NCI-H526 (cell line): ENCODE data around the gene SLC45A3.
A peak's percentile ranks its signal among the peaks of the same experiment; 100 is the strongest.

Experiments
- DNase-seq, 2 experiments: peaks; one replicate each; lab custom pipeline; 2025; lab: John Stamatoyannopoulos, UW

SLC45A3 gene

DNA sequence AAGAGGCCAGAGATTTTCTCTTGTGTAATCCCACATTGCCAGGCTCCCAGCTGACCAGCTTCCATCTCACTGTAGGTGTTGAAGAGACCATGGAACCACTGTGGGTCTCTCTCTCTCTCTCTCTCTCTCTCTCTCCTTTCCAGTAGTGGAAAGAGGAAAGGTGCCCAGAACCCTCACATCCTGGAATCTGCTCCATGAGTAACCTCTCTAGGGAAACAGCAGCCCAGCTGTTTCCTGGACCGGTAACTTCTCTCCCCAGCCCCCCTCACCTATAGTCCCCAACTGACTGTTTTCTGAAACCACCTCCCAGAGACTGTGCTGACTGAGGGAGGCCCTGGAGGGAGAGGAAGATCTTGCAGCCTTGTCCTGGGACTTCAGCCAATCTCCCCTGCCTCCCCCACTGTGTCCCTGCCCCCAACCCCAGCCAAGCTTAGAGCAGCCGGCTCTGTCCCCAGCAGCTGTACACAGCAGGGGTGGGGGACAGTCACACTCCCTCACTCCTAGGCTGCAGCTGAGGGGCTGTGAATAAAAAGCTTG is 20.6 kb upstream of the SLC45A3 start:
- no peak for DNase-seq

DNA sequence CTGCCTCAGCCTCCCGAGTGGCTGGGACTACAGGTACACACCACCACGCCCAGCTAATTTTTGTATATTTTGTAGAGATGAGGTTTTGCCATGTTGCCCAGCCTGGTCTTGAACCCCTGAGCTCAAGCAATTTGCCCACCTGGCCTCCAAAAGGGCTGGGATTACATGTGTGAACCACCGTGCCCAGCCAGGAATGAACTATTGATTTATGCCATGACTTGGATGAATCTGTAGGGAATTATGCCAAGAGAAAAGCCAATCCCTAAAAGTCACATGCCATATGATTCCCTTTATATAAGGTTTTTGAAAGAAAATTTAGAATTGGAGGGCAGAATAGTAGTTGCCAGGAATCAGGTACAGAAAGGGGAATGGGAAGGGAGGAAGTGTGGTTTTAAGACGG is 19.1 kb upstream of the SLC45A3 start:
- no peak for DNase-seq

DNA sequence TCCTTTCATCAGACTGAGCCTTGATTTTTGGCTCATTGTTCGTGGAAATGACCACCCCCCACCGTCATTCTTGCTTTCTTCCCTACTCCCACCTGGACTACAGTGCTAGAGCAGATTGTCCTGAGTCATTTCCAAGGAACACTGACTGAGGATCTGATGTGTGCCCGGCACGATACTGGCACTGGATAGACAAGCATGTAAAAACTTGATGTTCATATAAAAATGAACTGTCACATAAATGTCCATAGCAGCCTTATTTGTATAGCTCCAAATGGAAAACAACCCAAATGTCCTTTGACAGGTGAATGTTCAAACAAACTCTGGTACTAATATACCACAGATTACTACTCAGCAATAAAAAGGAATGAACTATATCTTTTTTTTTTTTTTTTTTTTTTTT is 18.6 kb upstream of the SLC45A3 start:
- DNase-seq, result no peak

DNA sequence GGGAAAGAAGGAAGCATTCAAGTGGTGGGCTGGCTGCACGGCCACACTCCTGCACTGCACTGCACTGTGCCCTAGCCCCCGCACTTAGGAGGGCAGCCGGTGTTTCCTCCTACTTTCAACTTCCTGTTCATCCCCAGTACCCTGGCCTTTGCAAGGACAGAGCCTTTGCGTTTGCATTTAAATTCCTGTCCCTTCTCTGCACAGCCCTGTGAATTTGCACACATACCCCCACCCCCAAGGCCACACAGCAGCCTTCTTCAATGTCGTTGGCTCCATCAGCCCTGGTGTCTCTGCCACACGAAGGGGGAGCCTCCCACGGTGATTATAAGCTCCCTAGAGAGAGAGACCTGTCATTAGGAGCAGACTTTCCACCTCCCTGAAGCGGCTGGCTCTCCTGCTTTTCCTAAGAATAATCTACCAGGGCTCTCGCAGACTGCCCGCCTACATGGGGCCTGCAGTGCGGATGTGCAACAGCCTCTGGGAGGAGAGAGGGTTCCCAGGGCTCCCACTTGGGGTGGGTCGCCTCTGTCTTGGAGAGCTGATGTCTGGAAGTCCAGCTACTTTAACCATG is 13.2 kb upstream of the SLC45A3 start:
- peak in 1 of 2 experiments; percentile 58 for DNase-seq

DNA sequence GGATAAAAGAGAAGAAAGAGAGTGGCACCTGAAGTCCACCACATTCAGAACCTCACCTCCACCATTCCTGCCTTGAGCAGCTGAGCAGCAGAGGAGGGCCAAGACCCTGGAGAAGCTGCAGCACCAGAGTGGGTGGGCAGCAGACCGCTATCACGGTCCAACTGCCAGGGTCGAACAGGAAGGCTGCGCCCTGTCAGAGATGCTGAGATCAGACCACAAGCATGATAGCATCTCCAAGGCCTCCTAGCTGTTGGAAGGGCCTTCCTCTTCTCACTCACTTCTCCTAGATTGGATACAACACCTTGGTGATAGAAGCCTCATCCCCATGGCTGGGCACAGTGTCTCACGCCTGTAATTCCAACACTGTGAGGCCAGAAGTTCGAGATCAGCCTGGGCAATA is 12.1 kb upstream of the SLC45A3 start:
- DNase-seq, result no peak

DNA sequence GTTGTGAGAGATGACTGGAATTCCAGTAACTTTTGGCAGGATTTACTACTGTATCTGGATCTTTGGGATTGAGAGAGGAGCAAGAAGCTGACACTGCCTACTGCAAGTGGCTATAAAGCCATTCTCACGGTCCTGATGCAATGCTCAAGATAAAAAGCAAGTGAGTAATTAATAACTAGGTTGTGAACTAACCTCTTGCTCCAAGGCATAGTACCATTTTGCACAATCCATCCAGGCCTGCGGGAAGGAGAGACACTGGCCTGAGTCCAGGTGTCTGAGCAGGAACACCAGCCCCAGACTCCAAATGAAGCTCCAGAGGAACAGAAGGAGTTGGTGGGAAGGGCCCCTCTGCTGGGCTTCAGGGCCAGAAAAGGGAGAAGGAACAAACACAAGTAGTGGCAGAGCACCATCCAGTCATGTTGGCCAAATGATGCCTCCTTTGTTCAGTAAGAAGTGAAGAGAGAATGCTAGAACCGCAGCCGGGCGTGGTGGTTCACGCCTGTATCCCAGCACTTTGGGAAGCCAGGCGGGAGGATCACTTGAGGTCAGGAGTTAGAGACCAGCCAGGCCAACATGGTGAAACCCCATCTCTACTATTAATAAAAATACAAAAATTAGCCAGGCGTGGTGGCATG is 9.9 kb upstream of the SLC45A3 start:
- no peak for DNase-seq

DNA sequence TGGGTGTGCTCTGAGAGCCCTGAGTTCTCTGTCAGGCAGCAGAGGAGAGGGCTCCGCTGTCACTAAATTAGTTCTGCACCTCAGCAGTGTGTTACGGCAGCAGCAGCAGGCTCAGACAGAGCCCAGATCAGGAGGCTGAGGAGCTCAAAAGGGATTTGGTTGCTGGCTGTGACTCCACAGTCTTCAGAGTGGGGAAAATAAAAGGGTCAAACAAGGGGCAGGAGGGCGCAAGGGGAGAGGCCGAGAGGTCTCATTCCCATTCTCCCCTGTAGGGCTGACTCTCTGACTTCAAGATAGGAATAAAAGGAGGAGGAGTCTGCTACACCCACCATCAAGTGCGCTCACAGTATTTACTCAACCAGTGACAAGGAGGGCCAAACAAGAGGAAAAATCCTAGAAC is 9.2 kb upstream of the SLC45A3 start:
- DNase-seq, result no peak

DNA sequence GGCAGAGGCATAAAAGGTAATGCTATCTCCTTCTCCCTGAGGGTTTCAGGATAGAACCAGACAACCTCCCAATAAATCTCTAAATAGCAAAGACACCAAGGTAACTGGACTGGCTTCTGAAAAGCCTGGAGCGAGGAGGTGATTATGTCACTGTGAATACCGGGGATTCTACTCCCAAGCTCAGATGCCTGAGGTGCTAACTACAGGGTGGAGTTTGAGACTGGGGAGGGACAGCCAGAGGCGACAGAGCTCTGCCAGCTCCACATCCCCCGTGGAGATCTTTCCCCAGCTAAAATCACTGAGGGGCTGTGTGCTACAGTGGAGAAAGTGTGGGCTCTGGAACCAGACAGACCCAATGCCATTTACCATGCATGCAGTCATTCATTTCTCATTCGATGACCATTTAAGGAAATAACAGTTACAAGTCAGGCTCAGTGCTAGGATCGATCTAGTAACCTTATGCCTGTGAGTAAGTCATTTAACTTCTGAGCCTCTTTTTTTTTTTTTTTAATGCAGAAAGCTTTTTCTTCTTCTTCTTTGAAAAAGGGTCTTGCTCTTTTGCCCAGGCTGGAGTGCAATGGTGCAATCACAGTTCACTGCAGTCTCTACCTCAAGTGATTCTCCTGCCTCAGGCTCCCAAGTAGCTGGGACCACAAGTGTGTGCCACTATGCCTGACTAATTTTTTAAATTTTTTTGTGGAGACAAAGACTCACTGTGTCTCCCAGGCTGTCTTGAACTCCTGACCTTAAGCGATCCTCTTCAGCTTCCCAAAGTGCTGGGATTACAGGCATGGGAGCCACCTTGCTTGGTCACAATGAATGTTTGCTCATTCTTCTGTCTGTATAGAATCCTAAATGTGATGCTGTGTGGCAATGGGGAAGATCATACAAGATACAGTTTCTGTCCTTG is 8.1 kb upstream of the SLC45A3 start:
- no peak for DNase-seq

DNA sequence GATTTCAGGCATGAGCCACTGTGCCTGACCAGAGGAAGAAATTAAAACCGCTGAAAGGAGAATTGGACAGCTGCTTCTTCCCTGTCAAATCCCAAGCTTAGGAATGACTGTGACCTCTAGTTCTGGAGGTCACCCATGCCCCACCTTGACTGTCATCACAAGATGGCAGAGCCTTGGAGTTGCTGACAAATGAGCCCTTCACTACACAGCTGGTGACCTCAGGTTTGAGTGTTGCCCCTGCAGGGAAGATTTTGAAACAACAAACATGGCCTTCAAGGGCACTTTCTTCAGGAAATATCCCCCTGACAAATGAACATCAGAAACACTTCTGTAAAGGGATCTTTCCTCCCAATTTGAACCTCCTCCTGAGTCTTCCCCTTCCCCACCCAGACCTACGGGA is 6.9 kb upstream of the SLC45A3 start:
- DNase-seq, result no peak

DNA sequence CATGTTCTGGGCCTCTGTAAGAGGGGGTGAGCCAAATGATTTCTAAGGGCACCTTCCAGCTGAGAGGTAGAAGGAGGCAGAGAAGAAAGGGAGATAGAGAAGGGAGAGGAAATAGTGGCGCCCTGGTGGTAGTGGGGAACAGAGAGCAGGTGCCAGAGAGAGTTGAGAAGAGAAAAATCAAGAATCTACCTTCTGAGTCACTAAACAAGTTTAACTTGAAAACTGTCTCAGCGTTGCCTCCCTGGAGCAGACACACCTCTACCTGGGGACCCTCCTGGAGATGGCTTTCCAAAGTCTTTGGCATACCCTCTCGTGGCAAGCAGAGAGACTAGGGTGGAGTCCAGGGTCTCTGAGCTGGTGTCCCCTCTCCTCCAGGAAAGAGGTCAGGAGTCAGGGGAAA is 1.1 kb upstream of the SLC45A3 start:
- no peak for DNase-seq

DNA sequence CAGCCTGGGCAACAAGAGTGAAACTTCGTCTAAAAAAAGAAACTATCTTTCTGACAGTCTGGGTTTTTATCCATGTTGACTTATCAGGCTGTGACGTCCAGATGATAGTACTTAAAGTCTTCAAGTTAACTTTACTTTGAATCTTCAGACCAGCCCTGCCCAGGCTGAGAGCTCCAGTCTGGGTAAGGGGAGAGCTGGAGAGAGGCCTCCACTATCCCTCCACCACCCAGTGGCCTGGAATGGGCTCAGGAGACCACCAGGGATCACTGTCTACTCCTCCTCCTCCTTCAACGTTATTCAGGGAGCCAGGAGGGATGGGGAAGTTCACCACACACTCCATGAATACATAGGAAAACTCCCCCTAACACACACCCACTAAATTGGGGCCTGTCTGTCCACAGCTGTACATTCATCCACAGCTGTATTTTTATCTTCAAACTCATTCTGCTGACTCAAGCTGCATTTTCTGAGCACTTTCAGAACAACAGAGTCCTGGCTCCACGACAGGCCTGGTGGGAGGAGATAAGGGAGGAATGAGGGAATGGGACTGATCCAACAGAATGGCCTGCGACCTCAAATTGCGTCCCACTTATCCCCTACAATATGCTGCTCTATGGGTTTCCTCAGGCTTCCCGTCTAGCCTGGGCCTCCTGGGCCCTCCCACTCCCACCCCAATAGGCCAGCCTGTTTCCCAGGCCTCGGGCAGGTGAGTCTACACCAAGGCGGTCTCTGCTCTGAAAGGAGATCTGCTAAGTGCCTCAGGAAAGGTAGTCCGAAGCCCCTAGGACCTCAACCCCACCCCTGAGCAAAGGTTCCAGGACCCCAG is 1.8 kb downstream of the SLC45A3 start:
- DNase-seq, result no peak

DNA sequence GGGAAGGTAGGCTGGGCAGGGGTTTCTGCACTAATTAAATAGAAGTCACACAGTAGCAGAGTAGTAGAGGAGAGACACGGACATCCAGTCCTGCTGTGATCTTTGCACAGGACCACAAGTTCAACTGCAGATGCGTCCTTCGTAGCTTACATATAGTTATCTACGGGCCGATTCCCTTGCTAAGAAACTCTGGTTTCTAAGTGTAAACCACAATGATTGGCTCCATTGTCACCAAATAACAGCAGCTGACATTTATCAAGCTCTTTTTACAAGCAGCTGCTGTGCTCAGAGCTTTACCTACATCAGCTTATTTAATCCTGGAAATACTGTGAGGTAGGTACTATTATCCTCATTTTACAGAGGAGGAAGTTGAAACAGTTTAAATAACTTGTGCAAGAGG is 3.1 kb downstream of the SLC45A3 start:
- no peak for DNase-seq

DNA sequence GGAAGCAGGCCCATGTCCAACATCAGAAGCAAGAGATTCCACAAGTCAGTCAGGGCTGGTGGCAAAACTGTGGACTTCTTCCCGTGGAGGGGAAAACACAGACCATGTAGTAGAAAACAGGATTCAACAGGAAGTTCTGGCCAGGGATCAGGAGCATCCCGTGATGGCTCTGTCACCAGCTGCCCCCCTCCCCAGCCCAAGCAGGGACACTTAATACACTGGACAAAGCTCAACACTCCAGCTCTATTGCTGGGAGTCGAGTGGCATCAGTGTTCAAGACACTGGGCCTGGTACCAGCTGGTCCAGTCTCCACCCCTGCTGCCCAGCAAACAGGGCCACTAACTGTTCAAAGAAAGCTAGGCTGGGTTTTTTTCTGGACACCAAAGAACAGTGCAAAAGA is 3.7 kb downstream of the SLC45A3 start:
- DNase-seq, result no peak

DNA sequence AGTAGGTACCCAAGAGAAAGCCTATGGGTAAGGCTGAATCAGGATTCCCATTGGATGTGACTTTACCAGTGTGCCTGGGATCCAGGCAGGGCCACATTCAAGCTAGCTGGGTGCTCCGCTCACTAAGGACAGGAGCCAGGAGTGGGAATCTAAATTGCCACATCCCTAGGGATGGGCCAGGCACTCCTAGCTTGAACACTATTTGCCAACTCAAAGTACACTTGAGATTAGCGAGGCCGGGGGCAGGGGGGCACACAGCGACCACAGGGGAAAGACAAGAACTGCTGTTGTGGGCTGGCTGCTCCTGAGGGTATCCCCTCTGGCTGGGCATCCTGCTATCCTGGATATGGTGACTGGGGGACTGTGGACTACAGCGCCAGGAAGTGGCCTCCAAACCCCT is 4.3 kb downstream of the SLC45A3 start:
- no peak for DNase-seq

DNA sequence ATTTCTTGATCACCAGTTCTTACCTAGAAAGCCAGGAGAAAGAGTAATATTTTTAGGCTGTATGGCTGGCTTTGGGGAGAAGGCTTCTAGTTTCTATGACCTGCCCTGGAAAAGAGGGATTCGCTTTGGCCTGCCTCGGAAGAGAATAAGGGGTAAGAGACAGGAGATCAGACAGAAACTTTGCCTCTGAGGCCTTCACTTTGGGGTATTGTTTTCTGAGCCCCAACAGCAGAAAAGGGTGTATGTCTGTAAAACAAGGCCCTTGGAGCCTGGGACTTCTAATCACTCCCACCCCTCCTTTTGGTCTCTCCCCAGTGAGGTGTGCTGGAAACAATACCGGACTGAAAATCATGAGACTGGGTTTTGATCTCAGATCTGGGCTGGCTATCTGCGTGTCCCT is 5.1 kb downstream of the SLC45A3 start:
- DNase-seq, result no peak

DNA sequence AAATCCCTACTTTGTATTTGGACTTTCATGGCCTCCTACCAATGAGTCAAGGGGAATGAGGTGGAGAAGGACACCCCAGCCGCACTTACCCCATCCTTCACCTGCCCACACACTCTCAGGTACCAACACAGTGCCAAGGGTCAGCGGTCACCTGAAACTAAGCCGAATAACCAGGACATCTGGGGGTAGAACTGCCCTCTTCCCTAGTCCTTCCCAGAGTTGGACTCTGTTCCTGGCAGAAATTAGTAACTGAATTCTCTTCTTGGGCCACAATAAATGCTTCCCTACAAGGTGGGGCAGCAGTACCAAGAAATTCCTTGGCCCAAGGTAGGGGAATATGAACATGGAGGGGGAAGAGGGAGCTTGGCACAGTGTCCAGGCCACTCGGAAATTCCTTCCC is 7.3 kb downstream of the SLC45A3 start:
- no peak for DNase-seq

DNA sequence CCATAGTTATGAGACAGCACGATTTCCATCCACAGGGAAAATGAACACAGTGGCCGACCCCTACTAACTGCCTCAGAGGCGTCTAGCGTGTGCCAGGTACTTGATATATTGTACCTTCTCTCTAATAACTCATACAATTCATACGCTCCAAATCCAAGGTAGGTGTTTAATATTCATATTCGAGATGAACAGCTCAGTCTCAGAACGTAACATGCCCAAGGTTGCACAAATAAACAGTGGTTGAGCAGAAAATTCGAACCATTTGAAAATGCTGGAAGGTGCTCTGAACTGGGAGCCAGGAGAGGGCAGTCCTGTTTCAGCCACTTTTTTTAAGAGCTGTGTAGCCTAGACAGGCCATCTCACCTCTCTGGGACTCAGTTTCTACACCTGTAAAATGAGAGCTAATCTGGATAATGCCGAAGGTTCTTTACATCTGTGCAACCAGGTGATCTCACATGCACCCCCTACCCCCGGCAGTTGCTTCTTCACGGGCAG is 7.9 kb downstream of the SLC45A3 start:
- DNase-seq, result no peak

DNA sequence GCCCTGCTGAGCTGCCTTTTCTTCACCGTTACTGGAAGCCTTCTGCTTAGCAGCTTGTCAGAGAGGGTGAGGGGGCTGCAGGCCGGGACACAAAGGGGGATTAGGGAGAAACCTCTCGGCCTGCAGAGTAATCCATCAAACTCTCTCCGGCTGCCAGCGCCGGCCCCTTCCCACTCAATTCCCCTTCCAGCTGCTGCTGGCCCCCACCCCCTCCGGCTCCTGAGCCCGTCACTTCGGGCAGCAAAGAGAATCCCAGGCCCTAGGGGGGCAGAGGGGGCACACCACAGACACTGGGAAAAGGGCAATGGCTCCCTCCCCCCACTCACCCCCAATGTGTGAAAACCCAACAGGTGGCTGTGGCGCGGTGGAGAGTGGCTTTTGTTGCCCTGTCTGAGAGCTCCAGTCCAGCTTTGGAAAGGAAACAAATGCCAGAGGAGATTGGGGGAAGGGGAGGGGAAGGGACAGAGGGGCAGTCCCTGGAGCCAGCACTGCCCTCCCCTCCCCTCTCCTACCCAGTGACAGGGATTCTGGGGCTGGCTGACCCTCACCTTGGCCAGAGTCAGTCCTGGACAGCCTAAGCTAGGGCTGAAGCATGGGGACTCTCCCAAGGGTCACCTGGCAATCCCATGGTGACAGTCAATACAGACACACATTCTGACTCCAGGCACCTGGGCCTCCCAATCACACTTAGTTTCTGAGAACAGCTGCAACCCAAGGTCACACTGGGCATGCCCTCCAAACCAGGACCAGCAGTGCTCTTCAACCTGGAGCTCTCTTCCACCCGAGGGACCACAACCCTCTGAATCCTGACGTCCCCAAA is 9.5 kb downstream of the SLC45A3 start:
- DNase-seq, result no peak

DNA sequence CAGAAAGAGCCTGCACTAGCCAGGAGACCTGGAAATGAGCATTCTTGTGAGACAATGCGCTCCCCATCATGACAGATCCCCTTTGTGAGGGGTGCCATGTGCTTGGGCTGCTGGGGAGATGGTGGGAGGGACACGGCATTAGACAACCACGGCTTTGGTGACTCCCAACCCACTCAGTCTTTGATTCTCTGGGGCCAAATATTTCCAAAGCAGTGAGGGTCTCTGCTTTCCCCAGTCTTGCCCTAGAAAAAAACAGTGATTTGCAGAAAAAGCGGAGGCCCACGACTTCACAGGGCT is 10.2 kb downstream of the SLC45A3 start:
- no peak for DNase-seq

DNA sequence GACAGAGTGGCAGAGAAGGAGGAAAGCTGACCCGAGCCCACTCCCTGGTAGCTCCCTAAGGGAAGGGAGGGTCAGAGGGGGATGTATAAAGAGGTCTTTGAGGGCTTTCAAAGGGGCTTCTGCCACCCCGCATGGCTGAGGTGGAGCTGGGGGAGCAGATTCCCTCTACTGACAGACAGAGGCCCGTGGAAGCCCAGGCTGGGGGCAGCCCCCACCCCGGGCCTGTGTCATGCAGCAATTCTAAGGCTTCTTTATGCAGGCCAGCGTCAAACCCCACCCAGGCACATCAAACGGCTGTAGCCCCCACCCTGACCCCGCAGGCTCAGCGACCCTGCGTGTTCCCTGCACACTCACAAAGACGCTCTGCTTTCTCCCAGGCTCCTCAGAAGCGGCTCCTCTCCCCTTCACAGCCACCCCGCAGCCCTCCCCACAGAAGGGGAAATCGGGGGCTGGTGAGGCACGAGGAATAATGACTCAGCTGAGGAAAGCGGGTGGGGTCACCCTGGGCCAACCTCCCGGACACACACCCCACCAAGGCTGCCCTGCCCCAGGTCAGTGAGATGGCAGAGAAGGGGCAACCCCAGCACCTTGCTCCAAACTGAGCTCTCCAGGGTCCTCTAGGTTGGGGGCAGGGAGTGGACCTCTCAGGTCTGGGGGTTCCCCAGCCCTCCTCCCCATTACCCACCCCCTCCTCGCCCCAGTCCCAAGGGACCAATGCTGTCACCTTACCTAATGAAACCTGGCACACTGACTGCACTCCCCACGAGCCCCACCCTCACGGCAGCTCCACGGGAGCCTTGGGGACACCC is 10.8 kb downstream of the SLC45A3 start:
- no peak for DNase-seq
